ENCODE measurements around the gene COA1. TPM values are rescaled to one million over a fixed set of nuclear protein-coding genes. Genes with fewer than 3 reads are reported as not detected.
"Not testable (repeated sequence)": the region's sequence is repeated elsewhere in the genome, so short reads cannot be mapped to it uniquely, and the experiment has no call there.

Gene COA1
- total RNA-seq, 4 donors from 2014 or later, result 20.6 to 48.9 (median 33.2) TPM

GRCh38 chr7:43716598-43716997 is 12.7 kb downstream of the COA1 start:
- TF ChIP-seq POLR2AphosphoS5 (IDR thresholded peaks at IDR 0.05) (no peak), CTCF (IDR thresholded peaks at IDR 0.05) (no peak), POLR2A (IDR thresholded peaks at IDR 0.05) (no peak), EP300 (IDR thresholded peaks at IDR 0.05) (no peak)
- no peak overlapping the region for H3K27ac ChIP-seq
- H3K27me3 ChIP-seq, result no peaks in the 10 kb centered on the region
- 83% methylated on average over 1 of the region's 2 CpGs; no CpG with 5 or more reads in 1 of the 2 donors for WGBS, 2 donors (ENCODE audit: low coverage in 1 of 2)
- H3K4me1 ChIP-seq, result no peaks in the 10 kb centered on the region
- peaks cover 0 to 6% of the 10 kb centered on the region in 2 donors for H3K36me3 ChIP-seq
- no peak for ATAC-seq
- no peaks in the 10 kb centered on the region for H3K9me3 ChIP-seq
- H3K4me3 ChIP-seq, result no peak overlapping the region

- H3K36me3 ChIP-seq, ATAC-seq, H3K4me3 ChIP-seq, H3K27ac ChIP-seq, H3K27me3 ChIP-seq, H3K9me3 ChIP-seq, H3K4me1 ChIP-seq: not testable (repeated sequence)
- 92 to 100% methylated on average over 2 of the region's 2 CpGs for WGBS, 2 donors (ENCODE audit: low coverage in 1 of 2)
These were observed 13.4 kb downstream of the COA1 start for GRCh38 chr7:43715966-43716365.

GRCh38 chr7:43711503-43711902 is 17.8 kb downstream of the COA1 start:
- no peaks in the 10 kb centered on the region for H3K27me3 ChIP-seq

GRCh38 chr7:43708055-43708454 is 21.3 kb downstream of the COA1 start:
- not testable (repeated sequence) for ATAC-seq, H3K4me3 ChIP-seq, H3K36me3 ChIP-seq, H3K27ac ChIP-seq, H3K9me3 ChIP-seq, H3K4me1 ChIP-seq, H3K27me3 ChIP-seq
- 97 to 99% methylated on average over 4 to 7 of the region's 9 CpGs for WGBS, 2 donors (ENCODE audit: low coverage in 1 of 2)

More at GRCh38 chr7:43711503-43711902, 17.8 kb downstream of the COA1 start:
- H3K4me3 ChIP-seq, result no peak overlapping the region
- no peak for ATAC-seq
- H3K27ac ChIP-seq, result no peak overlapping the region
- H3K4me1 ChIP-seq, result no peaks in the 10 kb centered on the region
- no peaks in the 10 kb centered on the region for H3K9me3 ChIP-seq
- WGBS, 2 donors (ENCODE audit: low coverage in 1 of 2), result 90 to 100% methylated on average over 1 of the region's 1 CpG
- TF ChIP-seq EP300 (IDR thresholded peaks at IDR 0.05) (no peak), POLR2AphosphoS5 (IDR thresholded peaks at IDR 0.05) (no peak), POLR2A (IDR thresholded peaks at IDR 0.05) (no peak), CTCF (IDR thresholded peaks at IDR 0.05) (no peak)
- H3K36me3 ChIP-seq, result peaks cover 0 to 6% of the 10 kb centered on the region in 2 donors

GRCh38 chr7:43703573-43703972 is 25.8 kb downstream of the COA1 start:
- Histone ChIP-seq H3K36me3 (peaks cover 0 to 9% of the 10 kb centered on the region in 2 donors), H3K27ac (no peak overlapping the region), H3K27me3 (no peaks in the 10 kb centered on the region), H3K4me3 (no peak overlapping the region), H3K4me1 (peaks cover 0 to 17% (median 3%) of the 10 kb centered on the region in 3 donors), H3K9me3 (no peaks in the 10 kb centered on the region)
- ATAC-seq, result no peak
- 91 to 100% methylated on average over 1 of the region's 1 CpG for WGBS, 2 donors (ENCODE audit: low coverage in 1 of 2)
- TF ChIP-seq POLR2AphosphoS5 (IDR thresholded peaks at IDR 0.05) (no peak), CTCF (IDR thresholded peaks at IDR 0.05) (no peak), POLR2A (IDR thresholded peaks at IDR 0.05) (no peak), EP300 (IDR thresholded peaks at IDR 0.05) (no peak)

- Histone ChIP-seq H3K9me3 (no peaks in the 10 kb centered on the region), H3K27ac (no peak overlapping the region), H3K4me3 (no peak overlapping the region), H3K4me1 (peaks cover 0 to 17% (median 3%) of the 10 kb centered on the region in 3 donors), H3K27me3 (no peaks in the 10 kb centered on the region), H3K36me3 (peaks cover 0 to 9% of the 10 kb centered on the region in 2 donors)
- TF ChIP-seq EP300 (IDR thresholded peaks at IDR 0.05) (no peak), CTCF (IDR thresholded peaks at IDR 0.05) (no peak), POLR2A (IDR thresholded peaks at IDR 0.05) (no peak), POLR2AphosphoS5 (IDR thresholded peaks at IDR 0.05) (no peak)
- ATAC-seq, result no peak
- WGBS, 2 donors (ENCODE audit: low coverage in 1 of 2), result 100% methylated on average over 1 of the region's 1 CpG; no CpG with 5 or more reads in 1 of the 2 donors
These were observed 26.3 kb downstream of the COA1 start for GRCh38 chr7:43702974-43703373.

All from gastroesophageal sphincter (tissue), 4 donors.